Activated CD4-positive, alpha-beta T cell treated with anti-CD3 and anti-CD28 coated beads, Interleukin-10, Interleukin-2, amounts not matched to agents 100 ng/mL and 50 ng/mL, durations not matched to agents 16 hours and 8 hours (primary cell): ENCODE data around the gene HAS3.

ENCODE experiments used
- DNase-seq: peaks from one replicate; pipeline ENCODE4 v3.0.0-alpha.2; 2020

The HAS3 gene

GRCh38 chr16:69157196-69157595, 51.7 kb downstream of the HAS3 start:
- no peak for DNase-seq

GRCh38 chr16:69160192-69160591, 54.7 kb downstream of the HAS3 start:
- DNase-seq: no peak

DNA sequence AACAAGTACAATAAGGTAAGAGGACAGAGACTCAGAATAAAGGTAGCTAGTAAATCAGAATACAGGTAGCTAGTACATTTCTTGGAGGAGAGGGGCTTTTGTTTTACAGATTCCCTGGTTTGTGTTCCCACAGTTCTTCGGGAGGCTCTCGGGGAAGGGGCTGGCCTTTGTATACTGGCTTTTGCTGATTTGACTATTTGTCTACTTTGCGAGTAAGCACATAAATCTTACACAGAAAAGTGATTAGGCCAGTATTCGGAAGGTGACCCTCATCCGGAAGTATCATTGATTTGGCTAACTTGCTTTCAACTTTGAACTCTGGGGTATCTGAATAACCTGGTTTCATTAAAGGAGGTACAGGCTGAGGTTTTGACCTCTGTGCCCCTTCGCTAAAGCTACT, 60.1 kb downstream of the HAS3 start:
- no peak for DNase-seq

DNA sequence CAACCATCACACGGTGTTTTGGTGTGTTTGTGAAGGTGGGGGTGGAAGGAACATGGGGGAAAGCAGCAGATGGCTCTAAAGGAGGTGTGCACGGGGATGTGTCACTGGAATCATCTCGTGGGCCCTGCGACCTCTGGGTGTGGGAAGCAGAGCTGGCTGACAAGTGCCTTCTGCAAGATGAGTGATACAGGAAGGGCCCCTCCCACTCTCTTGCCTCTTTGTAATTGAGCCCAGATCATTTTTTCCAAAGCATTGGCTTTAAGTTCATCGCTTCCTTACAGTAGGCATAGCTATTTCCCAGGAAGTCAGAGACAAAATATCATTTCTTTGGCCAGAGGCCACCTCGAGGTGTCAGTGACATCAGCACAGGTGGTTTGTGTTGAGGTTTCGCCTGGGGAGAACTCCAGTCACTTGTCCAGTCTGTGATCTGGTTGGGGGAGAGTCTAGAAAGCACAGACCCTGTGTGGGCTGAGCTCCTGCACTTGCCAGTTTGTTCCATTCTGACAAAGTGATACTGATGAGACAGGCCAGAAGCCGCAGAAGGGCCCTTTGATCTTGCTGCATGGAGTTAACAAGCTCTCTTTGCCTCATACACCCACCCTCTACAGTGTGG, 60.9 kb downstream of the HAS3 start:
- peak; percentile 86 for DNase-seq

- DNase-seq: peak; percentile 50
Measured at GRCh38 chr16:69166946-69167930, 61.8 kb downstream of the HAS3 start.
